ENCODE measurements around the gene CLNS1A.

The CLNS1A gene

GRCh38 chr11:77617892-77618291 lies 19.7 kb downstream of the CLNS1A start:
- Histone ChIP-seq H3K9me3 (ENCODE audit: control insufficient read depth, low read length) (no peaks in the 10 kb centered on the region), H4K8ac (ENCODE audit: low read length) (no peak overlapping the region), H4K91ac (ENCODE audit: low read length) (no peak overlapping the region), H2BK5ac (ENCODE audit: low read depth, low read length, poor library complexity, severe bottlenecking) (no peak overlapping the region), H3K4me3 (ENCODE audit: insufficient read depth in 1 of 2, low read depth in 1 of 2, low read length in 2 of 2) (no peak overlapping the region), H2AK5ac (ENCODE audit: low read length, severe bottlenecking) (no peak overlapping the region), H3K23ac (ENCODE audit: low read length in 2 of 2) (no peak overlapping the region), H3K4ac (ENCODE audit: low read depth in 1 of 2, low read length in 2 of 2) (no peak overlapping the region), H3K27ac (ENCODE audit: low read length, poor library complexity, severe bottlenecking) (no peak overlapping the region), H2BK120ac (ENCODE audit: low read depth, low read length) (no peak overlapping the region), H2BK15ac (ENCODE audit: low read depth, poor library complexity, severe bottlenecking) (no peak overlapping the region), H3K79me1 (replicated peaks; ENCODE audit: low read length, poor library complexity, severe bottlenecking) (peaks cover 4% of the 10 kb centered on the region), H3K27me3 (ENCODE audit: control insufficient read depth in 1 of 2, insufficient read depth in 1 of 2, low read length in 2 of 2) (no peaks in the 10 kb centered on the region), H2AFZ (ENCODE audit: low read depth, low read length) (no peak overlapping the region), H2BK12ac (ENCODE audit: low read length in 2 of 2) (no peak overlapping the region), H3K4me2 (ENCODE audit: low read length, poor library complexity, severe bottlenecking) (no peak overlapping the region), H3K9ac (ENCODE audit: low read length) (peak overlapping the region; percentile 37), H3K18ac (ENCODE audit: low read depth in 1 of 2, low read length in 2 of 2) (no peak overlapping the region), H3K36me3 (ENCODE audit: control insufficient read depth in 1 of 2, insufficient read depth in 2 of 2, low read depth in 1 of 2, low read length in 2 of 2) (peaks cover 18 to 74% of the 10 kb centered on the region in 2 experiments), H3K4me1 (ENCODE audit: control insufficient read depth, insufficient read depth, low read depth, low read length) (no peaks in the 10 kb centered on the region), H3K14ac (ENCODE audit: low read length in 2 of 2) (no peak overlapping the region)
- WGBS = 100% methylated on average over 1 of the region's 3 CpGs
- DNase-seq = peak; percentile 22

GRCh38 chr11:77611921-77612320 lies 25.7 kb downstream of the CLNS1A start:
- no peak for DNase-seq
- Histone ChIP-seq H3K9ac (ENCODE audit: low read length) (no peak overlapping the region), H3K27me3 (ENCODE audit: control insufficient read depth in 1 of 2, insufficient read depth in 1 of 2, low read length in 2 of 2) (no peaks in the 10 kb centered on the region), H2BK120ac (ENCODE audit: low read depth, low read length) (no peak overlapping the region), H2AFZ (ENCODE audit: low read depth, low read length) (no peak overlapping the region), H3K18ac (ENCODE audit: low read depth in 1 of 2, low read length in 2 of 2) (no peak overlapping the region), H2BK15ac (ENCODE audit: low read depth, poor library complexity, severe bottlenecking) (no peak overlapping the region), H4K91ac (ENCODE audit: low read length) (no peak overlapping the region), H3K23ac (ENCODE audit: low read length in 2 of 2) (no peak overlapping the region), H2AK5ac (ENCODE audit: low read length, severe bottlenecking) (no peak overlapping the region), H3K4me3 (ENCODE audit: insufficient read depth in 1 of 2, low read depth in 1 of 2, low read length in 2 of 2) (no peak overlapping the region), H3K4me2 (ENCODE audit: low read length, poor library complexity, severe bottlenecking) (no peak overlapping the region), H3K14ac (ENCODE audit: low read length in 2 of 2) (no peak overlapping the region), H2BK12ac (ENCODE audit: low read length in 2 of 2) (no peak overlapping the region), H3K4ac (ENCODE audit: low read depth in 1 of 2, low read length in 2 of 2) (no peak overlapping the region), H3K36me3 (ENCODE audit: control insufficient read depth in 1 of 2, insufficient read depth in 2 of 2, low read depth in 1 of 2, low read length in 2 of 2) (peaks cover 9 to 82% of the 10 kb centered on the region in 2 experiments), H3K79me1 (replicated peaks; ENCODE audit: low read length, poor library complexity, severe bottlenecking) (peaks cover 1% of the 10 kb centered on the region), H4K8ac (ENCODE audit: low read length) (no peak overlapping the region), H2BK5ac (ENCODE audit: low read depth, low read length, poor library complexity, severe bottlenecking) (no peak overlapping the region), H3K4me1 (ENCODE audit: control insufficient read depth, insufficient read depth, low read depth, low read length) (no peaks in the 10 kb centered on the region), H3K9me3 (ENCODE audit: control insufficient read depth, low read length) (no peaks in the 10 kb centered on the region), H3K27ac (ENCODE audit: low read length, poor library complexity, severe bottlenecking) (no peak overlapping the region)

GRCh38 chr11:77609234-77609633 lies 28.4 kb downstream of the CLNS1A start:
- H2BK5ac ChIP-seq (ENCODE audit: low read depth, low read length, poor library complexity, severe bottlenecking) = no peak overlapping the region
- H3K23ac ChIP-seq (ENCODE audit: low read length in 2 of 2) = no peak overlapping the region
- no peak for DNase-seq
- peaks cover 11 to 74% of the 10 kb centered on the region in 2 experiments for H3K36me3 ChIP-seq (ENCODE audit: control insufficient read depth in 1 of 2, insufficient read depth in 2 of 2, low read depth in 1 of 2, low read length in 2 of 2)
- no peak overlapping the region for H2AFZ ChIP-seq (ENCODE audit: low read depth, low read length)
- no peak overlapping the region for H3K27ac ChIP-seq (ENCODE audit: low read length, poor library complexity, severe bottlenecking)
- H3K9ac ChIP-seq (ENCODE audit: low read length) = no peak overlapping the region
- H3K4me2 ChIP-seq (ENCODE audit: low read length, poor library complexity, severe bottlenecking) = no peak overlapping the region
- H2BK12ac ChIP-seq (ENCODE audit: low read length in 2 of 2) = no peak overlapping the region
- H3K14ac ChIP-seq (ENCODE audit: low read length in 2 of 2) = no peak overlapping the region
- no peak overlapping the region for H2AK5ac ChIP-seq (ENCODE audit: low read length, severe bottlenecking)
- H3K4ac ChIP-seq (ENCODE audit: low read depth in 1 of 2, low read length in 2 of 2) = no peak overlapping the region
- H4K91ac ChIP-seq (ENCODE audit: low read length) = no peak overlapping the region
- 100% methylated on average over 1 of the region's 1 CpG for WGBS
- H3K79me1 ChIP-seq (replicated peaks; ENCODE audit: low read length, poor library complexity, severe bottlenecking) = no peaks in the 10 kb centered on the region
- no peak overlapping the region for H3K4me3 ChIP-seq (ENCODE audit: insufficient read depth in 1 of 2, low read depth in 1 of 2, low read length in 2 of 2)
- no peak overlapping the region for H4K8ac ChIP-seq (ENCODE audit: low read length)
- H3K18ac ChIP-seq (ENCODE audit: low read depth in 1 of 2, low read length in 2 of 2) = no peak overlapping the region
- H3K9me3 ChIP-seq (ENCODE audit: control insufficient read depth, low read length) = no peaks in the 10 kb centered on the region
- no peaks in the 10 kb centered on the region for H3K4me1 ChIP-seq (ENCODE audit: control insufficient read depth, insufficient read depth, low read depth, low read length)
- no peaks in the 10 kb centered on the region for H3K27me3 ChIP-seq (ENCODE audit: control insufficient read depth in 1 of 2, insufficient read depth in 1 of 2, low read length in 2 of 2)
- no peak overlapping the region for H2BK120ac ChIP-seq (ENCODE audit: low read depth, low read length)
- no peak overlapping the region for H2BK15ac ChIP-seq (ENCODE audit: low read depth, poor library complexity, severe bottlenecking)

DNA sequence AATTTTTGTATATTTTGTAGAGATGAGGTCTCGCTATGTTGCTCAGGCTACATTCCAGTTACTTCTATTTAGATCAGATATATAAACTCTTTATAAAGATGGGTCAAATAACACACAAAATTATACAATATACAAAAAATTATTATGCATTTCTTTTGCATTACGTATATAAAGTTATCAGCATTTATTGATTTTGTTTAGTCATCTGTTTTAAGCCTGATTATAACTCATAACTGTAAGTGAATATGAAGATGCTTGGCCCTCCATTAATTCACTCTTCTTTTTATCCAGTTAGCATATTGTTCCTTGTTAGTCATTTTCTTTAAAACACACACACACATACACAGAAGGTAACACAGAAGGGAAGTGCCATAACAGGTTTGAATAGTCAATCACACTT lies 33.3 kb downstream of the CLNS1A start:
- H3K36me3 ChIP-seq (ENCODE audit: control insufficient read depth in 1 of 2, insufficient read depth in 2 of 2, low read depth in 1 of 2, low read length in 2 of 2) = peaks cover 4 to 38% of the 10 kb centered on the region in 2 experiments
- H3K27me3 ChIP-seq (ENCODE audit: control insufficient read depth in 1 of 2, insufficient read depth in 1 of 2, low read length in 2 of 2) = no peaks in the 10 kb centered on the region
- no peak overlapping the region for H3K14ac ChIP-seq (ENCODE audit: low read length in 2 of 2)
- no peak overlapping the region for H2AFZ ChIP-seq (ENCODE audit: low read depth, low read length)
- H3K4ac ChIP-seq (ENCODE audit: low read depth in 1 of 2, low read length in 2 of 2) = no peak overlapping the region
- peaks cover 7% of the 10 kb centered on the region for H3K4me1 ChIP-seq (ENCODE audit: control insufficient read depth, insufficient read depth, low read depth, low read length)
- H3K27ac ChIP-seq (ENCODE audit: low read length, poor library complexity, severe bottlenecking) = no peak overlapping the region
- no peak overlapping the region for H2BK15ac ChIP-seq (ENCODE audit: low read depth, poor library complexity, severe bottlenecking)
- no peak overlapping the region for H4K91ac ChIP-seq (ENCODE audit: low read length)
- peaks cover 3% of the 10 kb centered on the region for H3K79me1 ChIP-seq (replicated peaks; ENCODE audit: low read length, poor library complexity, severe bottlenecking)
- no peak overlapping the region for H2BK5ac ChIP-seq (ENCODE audit: low read depth, low read length, poor library complexity, severe bottlenecking)
- H3K9me3 ChIP-seq (ENCODE audit: control insufficient read depth, low read length) = no peaks in the 10 kb centered on the region
- no peak overlapping the region for H4K8ac ChIP-seq (ENCODE audit: low read length)
- H2BK120ac ChIP-seq (ENCODE audit: low read depth, low read length) = no peak overlapping the region
- H3K4me2 ChIP-seq (ENCODE audit: low read length, poor library complexity, severe bottlenecking) = no peak overlapping the region
- no peak overlapping the region for H2BK12ac ChIP-seq (ENCODE audit: low read length in 2 of 2)
- no peak overlapping the region for H3K23ac ChIP-seq (ENCODE audit: low read length in 2 of 2)
- H3K18ac ChIP-seq (ENCODE audit: low read depth in 1 of 2, low read length in 2 of 2) = no peak overlapping the region
- no peak for DNase-seq
- no peak overlapping the region for H3K9ac ChIP-seq (ENCODE audit: low read length)
- H3K4me3 ChIP-seq (ENCODE audit: insufficient read depth in 1 of 2, low read depth in 1 of 2, low read length in 2 of 2) = no peak overlapping the region
- no CpG with 5 or more reads among the region's 2 CpGs for WGBS
- H2AK5ac ChIP-seq (ENCODE audit: low read length, severe bottlenecking) = no peak overlapping the region
